SKM-1 (cell line): ENCODE measurements around the gene RCBTB2.

Experiments
- DNase-seq: peaks from one replicate; lab custom pipeline; 2025; ENCODE audit not compliant: unreplicated experiment; lab: John Stamatoyannopoulos, UW

Gene RCBTB2

DNA sequence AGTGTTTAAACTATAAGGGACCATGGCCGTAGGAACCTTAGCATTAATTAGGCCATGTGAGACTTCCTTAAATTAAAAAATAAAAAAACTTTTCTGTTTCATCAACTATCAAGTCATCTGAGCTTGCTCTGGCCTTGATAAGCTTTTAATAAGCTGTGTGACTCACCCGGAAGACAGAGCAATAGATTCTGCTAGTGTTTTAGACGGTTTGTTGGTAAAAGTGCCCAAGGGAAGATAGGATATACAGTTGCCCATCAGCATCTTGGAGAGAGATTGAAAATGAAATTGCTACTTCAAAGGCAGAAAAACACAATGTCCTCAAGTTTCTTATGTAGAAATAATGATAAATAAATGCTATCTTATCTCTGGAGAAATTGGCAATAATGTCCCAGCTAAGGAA is 31.2 kb upstream of the RCBTB2 start:
- no peak for DNase-seq

DNA sequence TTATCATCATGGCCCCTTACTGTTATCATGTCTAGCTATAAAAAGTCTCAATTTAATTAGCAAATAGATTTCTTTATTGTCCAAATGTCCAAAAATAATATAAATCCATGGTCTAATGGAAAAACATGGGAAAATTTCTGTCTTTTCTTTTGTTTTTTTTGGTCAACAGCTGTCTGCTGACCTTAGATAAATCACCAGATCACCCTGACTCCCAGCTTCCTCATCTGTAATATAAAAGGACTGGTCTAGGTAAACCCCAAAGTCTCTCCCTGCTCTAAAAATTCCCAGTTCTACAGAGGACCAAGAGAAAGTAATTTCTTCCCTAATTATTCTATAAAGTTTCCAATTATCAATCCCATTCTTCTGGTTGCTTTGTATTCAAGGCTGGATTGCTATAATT is 30.7 kb upstream of the RCBTB2 start:
- DNase-seq = no peak

DNA sequence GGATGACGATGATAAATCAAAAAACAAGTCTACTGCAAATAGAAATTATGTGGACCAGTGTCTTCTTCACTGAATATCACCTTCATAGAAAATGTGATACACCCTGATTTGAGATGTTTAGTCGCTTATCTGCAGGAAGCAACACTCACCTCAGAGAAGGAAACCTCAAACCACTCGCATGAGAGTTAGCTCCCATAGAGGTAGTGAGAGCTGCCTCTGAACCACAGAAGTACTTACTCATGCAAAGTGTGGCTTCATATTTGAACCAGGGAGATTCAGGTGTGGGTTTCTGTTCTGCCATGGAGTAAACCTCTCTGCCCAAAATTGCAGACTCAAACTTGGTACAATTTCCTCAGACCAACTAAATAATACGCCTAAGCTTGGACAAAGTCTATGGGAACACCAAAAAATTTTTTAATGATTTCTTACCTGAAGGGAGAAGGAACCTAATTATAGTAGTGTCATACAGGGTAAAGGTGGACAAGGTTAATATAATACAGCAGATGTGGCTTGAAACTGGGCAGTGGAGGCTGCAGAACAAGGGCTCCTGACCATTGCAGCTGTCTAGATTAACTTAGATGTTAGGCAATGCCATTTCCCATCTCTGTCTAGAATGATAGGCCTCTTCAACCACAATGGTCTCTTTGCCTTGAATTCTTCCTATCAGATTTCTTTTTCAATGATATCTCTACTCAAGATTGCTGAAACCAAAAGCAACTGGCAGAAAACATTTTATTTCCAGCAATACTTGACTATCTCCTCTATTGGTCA is 29.6 kb upstream of the RCBTB2 start:
- peak; percentile 72 for DNase-seq

DNA sequence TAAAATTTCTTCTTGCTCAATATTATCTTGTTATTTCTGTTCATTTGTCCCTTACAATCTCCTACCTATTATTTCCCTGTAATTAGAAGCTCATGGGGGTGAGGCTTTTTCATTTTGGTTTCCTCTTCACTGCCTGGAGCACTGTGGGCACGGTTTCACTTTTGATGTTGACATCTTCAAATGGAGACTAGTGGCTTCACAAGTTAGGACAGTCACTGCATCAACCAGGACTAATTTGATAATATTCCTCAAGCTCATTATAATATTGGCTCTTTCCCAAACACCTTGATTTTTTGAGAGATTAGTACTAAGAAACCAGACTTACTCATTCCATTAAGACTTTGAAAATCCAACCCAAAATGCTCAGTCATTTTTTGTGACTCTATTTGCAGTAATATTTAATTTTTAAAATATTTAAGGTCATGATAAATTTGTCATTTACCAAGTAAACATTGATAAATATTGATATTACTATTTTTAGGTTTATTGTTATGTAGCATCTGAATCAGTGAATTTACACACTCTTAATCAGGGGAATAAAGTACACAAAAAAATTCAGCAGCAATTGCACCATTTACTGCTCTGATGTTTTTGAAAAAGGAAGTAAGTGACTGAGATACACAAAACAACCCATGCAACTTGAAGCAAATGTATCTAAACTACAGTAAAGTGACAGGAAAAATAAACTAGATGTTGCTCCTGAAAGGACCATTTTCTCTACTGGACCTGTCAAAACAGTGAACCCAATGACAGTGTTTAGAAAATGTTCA is 28.8 kb upstream of the RCBTB2 start:
- no peak for DNase-seq

DNA sequence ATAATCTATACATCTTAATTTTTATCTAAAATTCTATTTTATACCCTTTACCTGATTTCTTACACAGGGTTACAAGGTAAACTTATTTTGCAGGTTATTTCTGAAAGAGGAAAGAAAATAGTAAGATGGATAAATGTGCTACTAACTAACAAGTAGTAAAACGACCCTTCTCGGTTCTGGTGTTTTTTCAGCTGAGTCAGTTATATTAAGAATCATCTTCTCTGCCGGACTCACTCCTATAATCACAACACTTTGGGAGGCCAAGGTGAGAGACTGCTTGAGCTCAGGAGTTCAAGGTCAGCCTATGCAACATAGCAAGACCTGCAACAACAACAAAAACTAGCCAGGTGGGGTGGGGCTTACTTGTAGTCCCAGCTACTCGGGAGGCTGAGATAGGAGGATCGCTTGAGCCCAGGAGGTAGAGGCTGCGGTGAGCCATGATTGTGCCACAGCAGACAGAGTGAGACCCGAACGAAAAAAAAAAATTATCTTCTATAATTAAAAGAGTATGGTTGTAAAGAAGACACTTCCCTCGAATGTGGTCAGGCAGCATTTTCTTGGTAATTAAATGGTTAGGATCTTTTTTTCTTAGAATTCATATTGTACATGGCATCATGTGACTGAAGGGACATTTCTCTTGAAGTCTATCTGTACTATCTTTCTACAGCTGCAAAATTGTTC is 27.9 kb upstream of the RCBTB2 start:
- DNase-seq = no peak

DNA sequence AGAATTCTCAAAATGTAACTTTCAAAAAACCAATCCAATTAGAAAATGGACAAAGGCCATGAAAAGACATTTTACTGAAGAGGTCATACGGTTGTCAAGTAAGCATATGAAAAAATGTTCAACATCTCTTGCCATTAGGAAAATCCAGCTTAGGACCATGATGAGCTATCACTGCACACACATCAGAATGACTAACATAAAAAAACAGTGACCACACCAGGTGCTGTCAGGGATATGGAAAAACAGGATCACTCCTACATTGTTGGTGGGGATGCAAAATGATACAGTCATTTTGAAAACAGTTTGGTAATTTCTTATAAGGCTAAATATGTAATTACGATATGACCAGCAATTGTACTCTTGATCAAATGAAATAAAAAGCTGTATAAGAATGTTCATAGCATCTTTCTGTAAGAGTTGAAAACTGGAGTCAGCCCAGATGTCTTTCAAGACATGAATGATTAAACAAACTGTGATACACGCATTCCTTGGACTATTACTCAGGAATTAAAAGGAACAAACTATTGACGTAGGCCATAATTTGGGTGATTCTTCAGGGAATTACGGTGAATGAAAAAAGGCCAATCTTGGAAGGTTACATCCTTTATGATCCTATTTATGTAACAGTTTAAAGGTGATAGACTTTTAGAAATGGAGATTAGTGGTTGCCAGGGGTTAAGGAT is 26.9 kb upstream of the RCBTB2 start:
- DNase-seq = no peak

DNA sequence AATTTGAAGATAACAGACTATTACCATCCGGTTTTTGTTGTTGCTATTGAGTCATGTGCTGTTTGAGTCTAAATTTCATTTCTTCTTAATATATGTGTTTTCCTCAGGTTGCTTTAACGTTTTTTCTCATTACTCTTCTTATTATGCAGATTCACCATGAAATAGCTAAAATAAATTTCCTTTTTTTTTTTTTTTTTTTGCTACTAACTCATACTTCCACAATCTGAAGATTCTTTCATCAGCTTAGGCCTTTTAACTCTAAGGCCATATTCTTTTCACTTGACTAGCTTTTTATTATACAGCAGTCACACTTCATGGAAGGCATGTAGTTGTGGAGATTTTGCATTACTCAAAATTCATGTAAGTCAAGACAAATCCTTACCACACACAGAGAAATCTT is 23.9 kb upstream of the RCBTB2 start:
- no peak for DNase-seq

DNA sequence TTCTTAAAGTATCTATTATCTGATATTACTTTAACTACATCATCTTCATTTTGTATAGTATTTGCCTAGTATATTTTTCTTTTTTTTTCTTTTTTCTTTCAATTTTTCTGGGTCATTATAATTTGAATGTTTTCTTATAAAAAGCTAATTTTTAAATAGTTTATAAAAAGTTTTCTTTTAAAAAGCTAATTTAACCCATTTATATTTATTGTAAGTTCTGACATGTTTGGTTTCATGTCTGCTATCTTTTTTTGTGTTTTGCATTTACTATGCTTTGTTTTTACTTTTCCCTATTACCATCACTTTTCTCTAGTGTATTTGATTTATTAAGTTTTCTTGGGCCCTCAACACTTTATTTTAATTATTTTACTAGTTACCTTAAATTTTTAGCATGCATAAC is 22.6 kb upstream of the RCBTB2 start:
- no peak for DNase-seq

DNA sequence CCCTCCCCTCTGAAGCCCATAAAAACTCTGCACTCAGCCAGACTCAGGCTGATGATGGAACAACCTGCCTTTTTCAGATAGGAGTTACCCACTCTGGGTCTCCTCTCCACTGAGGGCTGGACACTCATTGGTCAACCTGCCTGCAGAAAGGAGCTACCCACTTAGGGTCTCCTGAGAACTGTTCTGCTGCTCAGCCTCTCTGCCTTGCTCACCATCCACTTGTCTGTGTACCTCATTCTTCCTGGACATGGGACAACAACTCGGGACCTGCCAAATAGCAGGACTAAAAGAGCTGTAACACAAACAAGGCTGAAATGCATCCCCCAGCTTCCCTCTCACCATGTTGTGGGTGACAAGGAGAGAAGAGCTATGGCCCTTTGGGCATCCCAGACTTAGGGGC is 18.4 kb upstream of the RCBTB2 start:
- DNase-seq = no peak

DNA sequence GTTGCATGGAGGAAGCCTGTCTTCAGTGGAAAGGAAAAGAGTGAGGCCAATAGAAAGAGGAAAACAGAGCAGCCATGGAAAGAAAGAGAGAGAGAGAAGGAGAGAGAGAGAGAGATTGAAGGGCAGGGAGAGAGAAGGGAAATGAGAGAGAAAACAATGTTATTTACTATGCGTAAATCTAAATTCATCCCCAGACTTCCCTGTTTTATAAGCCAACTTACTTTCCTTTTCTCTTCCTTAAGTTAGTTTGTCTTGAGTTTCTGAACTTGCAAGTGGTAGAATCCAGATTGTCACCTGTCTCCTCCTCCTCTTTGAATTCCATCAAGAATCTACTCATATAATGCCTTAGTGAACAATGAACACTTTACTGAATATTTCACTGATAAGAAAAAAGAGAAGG is 16.8 kb upstream of the RCBTB2 start:
- no peak for DNase-seq

DNA sequence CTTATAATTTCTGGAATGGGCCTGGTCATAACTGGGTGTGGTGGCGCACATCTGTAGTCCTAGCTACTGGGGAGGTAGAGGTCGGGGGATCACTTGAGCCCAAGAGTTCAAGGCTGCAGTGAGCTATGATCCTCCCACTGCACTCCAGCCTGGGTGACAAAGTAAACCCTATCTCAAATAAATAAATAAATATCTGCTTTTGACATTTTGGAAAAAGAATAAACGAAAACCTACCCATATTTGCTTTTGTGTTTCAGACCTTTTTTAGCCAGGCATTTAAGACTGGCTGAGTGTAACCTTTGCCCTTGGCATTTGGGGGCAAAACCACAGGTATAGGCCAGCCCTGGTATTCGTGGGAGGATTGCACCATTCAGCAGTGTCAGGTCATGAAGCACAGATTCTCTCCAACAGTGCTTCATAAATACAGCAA is 14.8 kb upstream of the RCBTB2 start:
- no peak for DNase-seq

DNA sequence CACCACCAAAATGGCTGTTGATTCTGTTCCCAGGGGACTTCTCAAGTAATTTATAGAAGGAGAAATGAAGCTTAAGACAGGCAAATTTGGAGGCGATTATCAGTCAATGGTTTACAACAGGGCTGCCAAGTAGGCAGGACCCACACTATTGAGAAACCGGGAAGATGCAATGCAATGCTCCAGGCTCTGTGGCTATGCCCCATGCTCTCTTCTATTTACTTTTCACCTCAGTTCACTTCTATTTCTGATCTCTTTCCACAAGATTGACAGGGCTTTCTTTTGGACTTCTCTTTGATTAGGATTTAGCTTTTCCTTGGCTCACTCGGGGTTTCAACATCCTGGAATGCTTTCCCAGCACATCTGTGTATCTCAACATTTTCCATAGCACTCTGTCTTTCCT is 12.7 kb upstream of the RCBTB2 start:
- DNase-seq = no peak

DNA sequence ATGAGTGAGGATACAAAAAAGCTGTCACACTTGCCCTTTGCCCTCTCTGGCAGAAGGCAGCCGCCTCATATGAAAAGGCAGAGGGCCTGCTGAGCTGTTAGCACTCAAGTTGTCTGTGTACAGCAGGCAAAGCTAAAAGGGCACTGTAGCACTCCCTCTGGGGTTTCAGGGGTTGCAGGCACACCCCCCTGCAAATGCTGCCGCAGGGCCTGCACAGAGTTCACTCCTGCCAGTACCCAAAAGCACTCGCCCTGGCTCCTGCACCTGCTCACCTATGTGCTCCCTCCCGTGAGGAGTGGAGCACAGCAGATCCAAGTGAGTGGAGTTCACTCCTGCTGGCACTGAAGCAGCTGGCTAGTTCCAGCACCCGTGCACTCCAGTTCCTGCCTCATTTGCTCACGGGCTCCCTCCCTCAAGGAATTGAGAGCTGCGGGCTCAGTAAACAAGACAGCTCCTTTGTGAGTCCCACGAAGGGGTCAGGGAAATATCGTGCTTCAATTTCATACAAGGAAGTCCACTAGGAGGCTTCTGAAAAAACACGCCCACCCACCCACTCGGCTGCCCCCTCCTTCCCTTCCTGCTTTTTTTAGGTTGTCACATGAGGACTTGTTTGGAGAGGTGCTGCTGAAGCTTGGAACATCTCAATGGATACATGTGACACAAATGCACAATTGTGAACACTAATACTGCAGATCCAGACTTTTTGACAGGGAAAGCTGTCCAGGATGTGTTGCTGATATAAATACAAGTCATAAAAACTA is 9.9 kb upstream of the RCBTB2 start:
- DNase-seq = no peak

DNA sequence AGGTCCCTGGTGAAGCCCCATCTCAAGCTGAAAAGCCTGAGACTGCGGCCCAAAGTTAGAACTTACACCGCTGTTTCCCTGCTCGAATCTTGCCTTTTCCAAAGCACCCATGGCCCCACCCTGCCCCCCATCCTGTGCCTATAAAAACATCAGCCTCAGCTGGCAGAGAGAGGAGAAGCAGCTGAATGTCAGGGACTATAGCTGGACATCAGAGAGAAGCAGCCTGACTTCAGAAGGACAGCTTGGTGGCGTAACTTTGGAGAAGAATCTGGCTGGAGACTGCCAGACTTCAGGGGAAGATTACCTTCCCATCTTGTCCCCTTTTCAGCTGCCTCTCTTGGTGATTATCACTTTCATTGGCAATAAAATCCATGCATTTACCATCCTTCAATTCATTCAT is 9.3 kb upstream of the RCBTB2 start:
- no peak for DNase-seq

DNA sequence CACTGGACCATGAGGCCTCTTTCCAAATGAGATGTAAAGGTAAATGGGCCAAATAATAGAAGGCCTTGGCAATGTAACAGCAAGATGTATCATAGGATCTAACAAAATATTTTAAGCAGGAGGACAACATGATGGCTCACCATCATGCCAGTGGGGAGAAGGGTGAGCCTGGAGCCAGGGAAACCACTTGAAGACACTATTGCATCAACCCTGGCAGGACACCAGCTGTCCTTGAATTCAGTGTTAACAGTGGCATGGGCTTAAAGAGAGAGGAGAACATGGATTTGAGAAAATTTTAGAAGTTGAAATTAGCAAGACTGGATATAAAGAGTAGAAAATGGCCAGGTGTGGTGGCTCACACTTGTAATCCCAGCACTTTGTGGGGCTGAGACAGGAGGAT is 6.7 kb upstream of the RCBTB2 start:
- no peak for DNase-seq

DNA sequence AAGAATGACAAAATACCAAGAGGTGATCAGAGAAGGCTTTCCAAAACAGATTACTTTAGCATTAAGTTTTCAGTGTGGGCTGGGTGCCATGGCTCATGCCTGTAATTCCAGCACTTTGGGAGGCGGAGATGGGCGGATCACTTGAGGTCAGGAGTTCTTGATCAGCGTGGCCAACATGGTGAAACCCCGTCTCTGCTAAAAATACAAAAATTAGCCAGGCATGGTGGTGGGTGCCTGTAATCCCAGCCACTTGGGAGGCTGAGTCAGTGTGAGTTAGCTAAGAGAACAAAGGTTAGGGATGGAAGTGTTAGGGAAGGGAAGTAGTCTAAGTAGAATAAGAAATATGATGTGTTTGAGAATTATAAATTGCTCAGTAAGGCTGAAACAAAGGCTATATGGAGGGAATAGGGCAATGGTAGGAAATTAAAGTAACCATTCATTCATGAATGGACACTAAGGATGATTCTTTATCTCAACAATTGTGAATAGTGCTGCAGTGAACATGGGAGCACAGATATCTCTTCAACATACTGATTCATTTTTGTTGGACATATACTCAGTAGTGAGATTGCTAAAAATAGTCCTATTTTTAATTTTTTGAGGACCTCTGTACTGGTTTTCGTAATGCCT is 3.9 kb upstream of the RCBTB2 start:
- DNase-seq = no peak

DNA sequence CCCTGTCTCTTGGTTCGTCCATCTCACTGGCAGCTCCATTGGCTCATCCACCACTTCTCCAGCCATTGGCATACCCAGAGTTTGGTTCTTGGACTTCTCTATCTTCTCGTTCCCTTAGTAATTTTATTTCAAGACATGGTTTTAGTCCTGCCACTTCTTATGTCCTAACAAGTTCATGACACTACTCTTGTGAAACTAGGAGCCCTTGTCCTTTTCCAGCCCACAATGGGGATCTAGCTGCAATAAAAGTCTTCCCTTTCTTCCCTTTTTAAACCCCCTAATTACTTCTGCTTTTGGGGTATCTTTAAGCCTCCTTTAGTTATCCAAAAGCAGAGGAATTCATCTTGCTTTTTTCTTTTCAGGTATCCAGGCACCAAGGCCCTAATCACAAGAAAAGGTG is 2.9 kb upstream of the RCBTB2 start:
- peak; percentile 88 for DNase-seq

DNA sequence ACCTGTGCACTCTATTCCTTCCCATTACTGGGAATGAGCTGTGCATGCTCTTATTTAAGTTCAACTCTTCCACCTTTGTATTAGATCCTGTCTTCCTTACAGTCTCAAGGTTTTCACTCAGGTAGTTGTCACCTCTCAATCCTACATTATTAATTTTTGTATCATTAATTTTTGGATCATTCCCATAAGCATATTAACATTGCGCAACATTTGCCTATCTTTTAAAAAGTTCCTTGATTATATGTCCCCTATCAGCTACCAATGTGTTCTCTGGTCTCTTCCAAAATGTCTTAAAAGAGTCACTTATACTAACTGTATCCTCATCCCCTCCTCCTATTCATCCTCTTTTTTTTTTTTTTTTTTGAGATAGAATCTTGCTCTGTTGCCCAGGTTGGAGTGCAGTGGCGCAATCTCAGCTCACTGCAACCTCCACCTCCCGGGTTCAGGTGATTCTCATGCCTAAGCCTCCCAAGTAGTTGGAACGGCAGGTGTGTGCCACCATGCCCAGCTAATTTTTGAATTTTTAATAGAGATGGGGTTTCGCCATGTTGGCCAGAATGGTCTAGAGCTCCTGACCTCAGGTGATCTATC is 2.1 kb upstream of the RCBTB2 start:
- DNase-seq = no peak

DNA sequence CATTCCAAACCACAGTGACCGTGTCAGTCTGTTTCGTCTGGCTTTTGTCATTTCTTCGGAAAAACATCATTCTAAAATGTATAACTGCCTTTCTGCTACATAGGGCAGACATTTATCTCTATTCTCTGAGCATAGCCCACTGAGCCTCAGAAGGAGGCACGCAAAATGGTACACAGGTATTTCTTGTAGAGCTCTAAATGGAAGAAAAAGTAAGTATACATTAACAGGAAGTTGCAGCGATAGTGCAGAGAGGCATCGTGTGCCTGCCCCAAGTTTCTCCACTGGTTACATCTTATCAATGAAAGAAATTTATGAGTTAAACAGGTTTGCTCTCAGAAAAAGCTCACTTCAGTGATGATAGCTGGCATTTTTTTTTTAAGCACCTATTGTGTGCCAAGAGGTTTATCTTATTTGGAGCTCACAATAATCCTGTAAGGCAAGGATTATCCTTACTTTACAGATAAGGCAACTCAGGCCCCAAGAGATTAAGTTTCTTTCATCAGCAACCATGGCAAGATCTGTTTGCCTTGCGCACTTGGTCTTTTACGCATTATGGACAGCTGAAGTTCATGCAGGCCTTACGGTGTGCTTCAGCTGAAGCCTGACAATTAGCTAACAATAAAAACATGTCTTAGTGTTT is 1.2 kb upstream of the RCBTB2 start:
- DNase-seq = peak; percentile 15

DNA sequence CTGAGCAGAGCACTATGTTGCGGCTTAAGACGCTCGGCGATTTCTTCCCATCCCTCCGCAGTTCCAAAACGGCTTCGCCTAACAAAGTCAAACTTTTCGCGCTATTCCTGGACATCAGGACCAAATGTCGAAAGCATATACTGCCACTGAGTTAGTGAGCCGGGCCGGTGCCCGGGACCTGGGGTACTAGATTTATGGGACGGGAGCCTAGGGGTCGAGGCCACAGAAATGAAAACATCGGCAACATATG is 699 bp downstream of the RCBTB2 start:
- no peak for DNase-seq
